HG02571 (cell line): ENCODE data around the gene ADAM19.
A peak's percentile ranks its signal among the peaks of the same experiment; 100 is the strongest.

ENCODE experiments used
- ATAC-seq: cut with Tn5 transposase; IDR thresholded peaks from one replicate; pipeline ENCODE4 v1.9.1; 2021; ENCODE audit warnings: mild to moderate bottlenecking, moderate library complexity; ENCODE audit not compliant: unreplicated experiment

ADAM19 gene

DNA sequence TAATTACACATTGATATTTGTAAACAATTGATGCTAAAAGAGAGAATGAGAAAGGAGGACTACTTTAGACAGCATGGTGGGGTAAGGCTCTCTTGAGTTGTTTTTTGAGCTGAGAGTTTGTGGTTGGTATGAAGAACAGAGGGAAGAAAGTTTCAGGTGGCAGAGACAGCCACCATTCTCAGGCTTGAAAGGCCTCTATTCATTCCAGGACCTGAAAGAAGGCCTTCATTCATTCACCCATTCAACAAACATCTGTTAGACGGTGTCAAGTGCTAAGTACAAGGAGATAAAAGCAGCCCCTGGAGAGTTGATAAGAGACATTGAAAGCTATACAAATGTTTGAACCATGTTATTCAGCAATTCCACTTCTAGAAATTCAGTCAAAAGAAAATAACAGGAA is 21.7 kb upstream of the ADAM19 start:
- no peak for ATAC-seq

GRCh38 chr5:157596487-157596886 is 20.9 kb upstream of the ADAM19 start:
- ATAC-seq = peak; percentile 75

DNA sequence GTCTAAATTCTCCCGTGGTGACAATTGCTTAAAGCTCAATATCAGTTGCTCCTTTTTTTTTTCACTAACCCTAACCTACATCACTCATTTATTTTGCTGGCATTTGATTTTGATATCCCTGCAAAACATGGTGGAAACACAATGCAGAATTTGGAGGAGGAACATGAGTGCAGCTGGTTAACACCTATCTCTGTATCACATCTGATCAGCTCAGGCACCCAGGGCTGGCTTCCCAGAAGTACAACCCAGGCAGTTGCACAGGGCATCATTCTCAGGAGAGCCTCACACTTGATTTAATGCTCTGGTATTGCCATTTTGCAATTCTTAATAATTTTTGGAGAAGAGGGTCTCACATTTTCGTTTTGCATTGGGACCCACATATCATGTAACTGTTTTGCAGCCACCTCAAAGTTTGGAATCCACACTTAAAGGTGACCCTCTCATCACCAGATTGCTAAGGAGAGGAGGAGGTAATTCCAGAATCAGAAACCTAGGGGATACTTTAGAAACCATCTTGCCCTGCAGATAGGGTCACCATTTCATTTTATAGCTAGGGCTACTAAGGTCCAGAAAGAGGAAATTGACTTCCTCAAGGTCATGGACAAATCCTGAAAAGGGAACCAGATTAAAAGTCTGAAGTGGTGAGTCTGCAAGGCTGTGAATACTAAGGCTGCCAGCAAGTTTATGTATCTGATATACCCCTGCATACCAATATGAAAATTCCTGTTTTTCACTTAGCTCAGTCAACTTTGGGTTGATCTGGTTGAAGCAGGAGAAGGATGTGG is 19.3 kb upstream of the ADAM19 start:
- ATAC-seq = no peak

- no peak for ATAC-seq
Observed at GRCh38 chr5:157594257-157594656, 18.7 kb upstream of the ADAM19 start.

DNA sequence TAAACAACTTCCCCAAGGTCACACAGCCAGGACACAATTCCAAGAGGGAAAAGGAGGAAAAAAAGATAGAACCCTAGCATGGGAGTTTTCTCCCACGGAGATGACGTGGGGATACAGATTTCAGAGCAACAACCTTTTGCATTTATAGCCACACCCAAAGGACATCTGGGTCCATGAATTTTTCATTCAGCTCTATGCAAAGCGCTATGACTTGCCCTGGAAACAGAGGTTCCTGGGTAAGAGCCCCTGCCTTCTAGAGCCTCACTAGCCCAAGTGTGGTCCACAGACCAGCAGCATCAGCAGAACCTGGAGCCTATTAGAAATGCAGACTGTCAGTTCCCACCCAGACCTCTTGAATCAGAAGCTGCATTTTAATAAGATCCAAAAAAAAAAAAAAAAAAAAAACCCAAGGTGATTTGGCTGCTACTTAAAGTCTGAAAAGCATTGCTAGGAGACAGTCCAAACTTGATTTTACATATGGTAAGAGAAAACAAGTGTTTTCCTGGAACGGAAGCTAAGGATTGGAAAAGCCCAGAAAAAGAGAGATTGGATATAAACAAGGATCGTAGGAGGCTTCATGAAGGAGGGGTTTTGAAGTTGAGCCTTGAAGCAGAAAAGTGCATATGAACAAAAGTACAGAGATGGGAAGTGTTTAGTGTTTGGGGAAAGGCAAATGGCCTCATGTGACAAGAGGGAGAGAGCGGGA is 17.6 kb upstream of the ADAM19 start:
- no peak for ATAC-seq

- ATAC-seq = no peak
Observed at GRCh38 chr5:157592594-157592993, 17.0 kb upstream of the ADAM19 start.

GRCh38 chr5:157590478-157590877 is 14.9 kb upstream of the ADAM19 start:
- ATAC-seq = no peak

DNA sequence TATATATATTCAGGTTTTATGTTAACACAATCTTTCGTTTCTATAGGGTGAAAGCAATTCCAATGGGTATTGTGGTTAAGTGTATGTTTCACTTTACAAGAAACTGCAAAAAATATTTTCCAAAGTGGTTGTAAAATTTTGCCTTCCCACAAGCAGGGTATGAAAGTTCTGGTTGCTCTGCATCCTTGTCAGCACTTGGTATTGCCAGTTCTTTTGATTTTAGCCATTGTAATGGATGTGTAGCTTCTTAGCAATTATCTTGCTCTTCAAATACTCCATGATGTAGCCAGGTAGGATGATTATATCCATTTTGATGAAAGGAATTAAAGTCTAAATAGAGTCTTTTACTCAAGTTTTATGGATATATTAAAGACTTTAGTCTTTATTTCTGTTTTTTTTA is 9.1 kb upstream of the ADAM19 start:
- ATAC-seq = no peak

GRCh38 chr5:157582731-157583620 is 7.4 kb upstream of the ADAM19 start:
- no peak for ATAC-seq

DNA sequence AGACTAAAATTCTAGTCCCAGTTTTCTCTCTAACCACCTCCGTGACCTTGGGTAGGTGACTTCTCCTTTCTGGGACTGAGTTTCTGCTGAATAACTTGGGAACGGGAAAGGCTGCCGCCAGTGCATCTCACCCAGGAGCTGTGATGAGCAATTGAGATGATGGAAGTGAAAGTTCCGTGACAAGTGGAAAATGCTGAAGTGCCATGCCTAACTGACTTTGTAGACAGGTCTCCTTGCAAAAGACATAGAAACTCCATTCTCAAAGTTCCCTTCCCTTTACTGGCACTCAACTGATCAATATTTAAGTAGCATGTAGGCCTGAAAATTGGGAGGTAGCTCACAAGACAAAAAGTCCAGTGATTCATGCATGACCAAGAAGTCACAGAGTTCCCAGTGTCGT is 6.3 kb upstream of the ADAM19 start:
- ATAC-seq = no peak

DNA sequence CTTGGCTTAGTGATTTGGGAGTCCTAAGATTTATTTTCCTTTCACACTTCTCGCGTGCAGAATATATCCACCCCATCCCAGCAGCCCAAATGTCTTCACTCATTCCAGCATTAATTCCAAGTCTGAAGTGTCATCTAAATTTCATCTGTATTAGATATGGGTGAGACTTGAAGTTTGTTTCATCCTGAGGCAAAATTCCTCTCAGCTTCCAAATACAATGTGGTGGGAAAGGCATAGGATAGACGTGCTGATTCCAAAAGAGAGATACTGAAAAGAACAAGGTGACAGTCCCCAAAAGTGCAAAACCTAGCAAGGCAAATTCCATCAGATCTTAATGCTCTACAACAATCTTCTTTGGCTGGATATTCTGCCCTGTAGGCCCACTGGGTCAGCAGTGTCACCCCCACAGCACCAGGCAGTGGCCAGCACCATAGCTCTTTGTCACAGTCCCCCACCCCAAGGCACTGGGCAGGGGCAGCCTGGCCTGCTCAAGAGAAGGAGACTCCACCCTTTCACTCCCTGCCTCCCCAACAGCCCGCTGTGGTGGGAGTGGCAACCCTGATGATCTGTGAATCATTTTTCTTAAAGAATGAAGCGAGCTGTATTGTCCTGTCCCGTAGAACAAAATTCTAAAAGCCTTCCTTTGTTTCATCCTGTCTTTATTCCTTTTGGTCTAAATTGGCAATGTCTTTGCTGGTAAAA is 2.7 kb upstream of the ADAM19 start:
- ATAC-seq = no peak

DNA sequence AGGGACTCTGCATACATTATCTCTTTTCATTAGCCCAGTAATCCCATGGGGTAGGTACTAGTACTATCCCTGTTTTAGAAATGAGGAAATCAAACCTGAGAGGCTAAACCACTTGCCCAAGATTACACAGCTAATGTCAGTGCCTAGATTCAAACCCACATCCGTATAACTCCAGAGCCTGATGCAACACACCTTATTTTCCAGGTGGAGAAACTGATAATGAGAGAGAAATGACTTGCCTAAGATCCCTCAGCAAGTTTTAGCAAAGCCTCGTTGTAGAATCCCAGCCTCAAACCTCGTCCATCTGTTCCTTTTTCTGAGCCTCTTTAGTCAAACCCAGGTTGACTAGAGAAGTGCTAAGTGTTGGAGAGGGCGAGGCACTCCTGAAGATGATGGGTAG is 1.1 kb upstream of the ADAM19 start:
- ATAC-seq = no peak

GRCh38 chr5:157574456-157575380 is 857 bp downstream of the ADAM19 start:
- ATAC-seq = peak; percentile 18

DNA sequence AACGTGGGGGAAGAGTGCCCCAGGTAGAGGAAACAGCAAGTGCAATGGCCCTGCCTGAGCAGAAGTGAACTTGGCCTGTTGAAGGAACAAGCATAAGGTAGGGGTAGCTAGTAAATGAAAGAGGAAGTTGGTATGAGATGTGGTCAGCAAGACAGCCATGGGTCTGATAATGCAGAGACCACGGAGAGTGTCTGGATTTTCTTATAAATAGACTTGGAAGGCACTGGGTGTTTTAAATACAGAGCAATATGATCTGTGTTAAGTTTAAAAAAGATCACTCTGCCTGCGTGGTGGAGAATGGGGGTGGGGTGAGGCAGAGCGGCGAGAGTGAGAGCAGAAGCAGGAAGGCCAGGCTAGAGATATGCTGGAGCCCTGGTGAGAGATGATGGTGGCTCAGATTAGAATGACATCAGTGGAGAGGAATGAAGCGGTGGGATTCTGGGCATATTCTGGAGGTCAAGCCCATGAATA is 4.2 kb downstream of the ADAM19 start:
- ATAC-seq = peak; percentile 83

- no peak for ATAC-seq
Observed at GRCh38 chr5:157570531-157571200, 4.9 kb downstream of the ADAM19 start.

DNA sequence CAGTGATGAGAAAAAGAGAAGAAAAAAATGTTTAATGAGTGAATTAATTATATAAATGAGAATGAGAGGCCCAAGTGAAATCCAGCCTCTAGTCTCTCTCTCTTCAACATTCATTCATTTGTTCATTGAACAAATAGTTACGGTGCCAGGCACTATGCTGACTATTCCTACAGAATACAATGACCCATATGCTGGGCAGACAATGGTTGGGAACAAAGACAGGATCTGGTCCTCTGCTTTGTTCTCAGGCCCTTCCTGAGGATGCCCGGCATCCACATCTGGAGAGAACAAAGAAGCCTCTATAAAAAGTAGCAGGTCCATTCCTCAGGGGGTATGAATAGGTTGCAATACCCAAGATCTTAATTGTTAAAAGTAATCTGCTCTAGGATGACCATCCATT is 6.9 kb downstream of the ADAM19 start:
- no peak for ATAC-seq

GRCh38 chr5:157568222-157568621 is 7.4 kb downstream of the ADAM19 start:
- no peak for ATAC-seq

DNA sequence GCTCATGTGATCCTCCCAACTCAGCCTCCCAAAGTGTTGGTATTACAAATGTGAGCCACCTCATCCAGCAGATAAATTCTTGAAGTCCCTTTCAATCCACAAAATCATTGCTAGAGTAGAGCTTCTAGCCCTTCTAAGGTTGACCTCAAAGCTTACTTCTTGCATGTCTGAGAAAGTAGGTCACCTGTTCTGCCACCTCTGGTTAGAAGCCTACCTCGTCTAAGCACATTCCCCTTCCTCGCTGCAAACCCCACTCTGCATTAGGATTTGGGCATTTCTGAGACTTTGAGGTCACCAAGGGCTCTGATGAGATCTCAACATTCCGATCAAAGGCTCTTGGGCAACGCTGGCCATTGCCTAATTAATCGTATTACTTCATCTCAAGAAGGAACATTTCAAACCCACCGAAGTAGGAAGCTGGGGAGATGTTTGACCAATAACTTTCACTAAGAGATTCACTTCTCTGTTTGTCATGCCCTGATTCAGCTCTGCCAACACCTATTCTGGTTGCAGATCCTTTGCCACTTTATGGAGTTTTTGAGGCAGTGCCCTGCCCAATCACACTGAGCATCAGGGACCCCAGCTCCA is 8.6 kb downstream of the ADAM19 start:
- no peak for ATAC-seq
